Spleen (tissue), 7 donors: ENCODE data around the gene SUCLG1.

Source experiments
- POLR2A ChIP-seq, 3 donors: fragments of 450-650 bp; IDR thresholded peaks; one replicate each; pipeline ENCODE4 v1.5.1; 2017; ENCODE audit warnings: antibody characterized with exemption in 3 of 3, mild to moderate bottlenecking in 1 of 3
- TF ChIP-seq, protein P1 (sequence below), 11 experiments: fragments of 200-600 bp in 7 of 11; fragments of 450-650 bp in 4 of 11; sonication (generic) in 4 of 11; IDR thresholded peaks in 8 of 11; conservative IDR thresholded peaks in 3 of 11; 1 replicate in 7 of 11; 2 replicates in 4 of 11; pipeline versions ENCODE4 v1.4.0 to v1.8.0; 2016 to 2021; ENCODE audit warnings: antibody characterized with exemption in 11 of 11, inconsistent platforms in 4 of 11, mild to moderate bottlenecking in 1 of 11
- donor health status: DM: no; HTN: no; CAD: no; lungs with moderate emphysema.
- donor health status: DM: no; HTN: no; CAD: no.
- donor health status: DM: no; HTN: no; CAD: no.

DNA sequence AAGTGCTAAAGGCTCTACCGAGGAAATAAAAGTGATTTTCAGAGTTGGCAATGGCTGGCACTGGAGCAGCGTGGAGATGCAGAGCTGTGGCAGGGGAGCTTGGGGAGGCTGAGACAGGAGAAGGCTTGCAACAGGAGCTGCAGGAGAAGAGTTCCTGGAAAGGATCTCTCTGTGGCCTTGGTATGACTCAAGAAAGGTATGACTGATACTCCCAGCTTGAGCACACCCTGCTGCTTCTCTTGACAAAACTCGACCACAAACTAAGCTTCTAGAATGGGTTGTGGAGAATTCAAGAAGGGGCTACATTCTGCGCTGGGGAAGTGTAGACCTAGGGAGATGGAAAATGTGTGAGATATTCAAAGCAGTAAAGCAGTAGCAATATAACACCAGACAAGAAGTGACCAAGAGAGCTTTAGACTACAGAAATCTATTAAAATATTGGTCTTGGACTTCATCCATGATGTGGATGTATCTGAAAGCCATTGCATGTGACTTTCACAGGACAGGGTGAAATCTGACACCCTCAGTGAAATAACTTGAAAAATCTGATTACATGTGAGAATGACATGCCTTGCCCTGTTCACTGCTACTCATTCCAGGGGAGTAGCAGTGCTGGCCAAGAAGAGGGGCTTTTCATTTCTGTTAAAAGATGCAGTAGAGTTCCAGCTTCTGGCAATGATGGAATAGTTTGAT is 41.5 kb downstream of the SUCLG1 start:
- TF ChIP-seq, protein P1, sequence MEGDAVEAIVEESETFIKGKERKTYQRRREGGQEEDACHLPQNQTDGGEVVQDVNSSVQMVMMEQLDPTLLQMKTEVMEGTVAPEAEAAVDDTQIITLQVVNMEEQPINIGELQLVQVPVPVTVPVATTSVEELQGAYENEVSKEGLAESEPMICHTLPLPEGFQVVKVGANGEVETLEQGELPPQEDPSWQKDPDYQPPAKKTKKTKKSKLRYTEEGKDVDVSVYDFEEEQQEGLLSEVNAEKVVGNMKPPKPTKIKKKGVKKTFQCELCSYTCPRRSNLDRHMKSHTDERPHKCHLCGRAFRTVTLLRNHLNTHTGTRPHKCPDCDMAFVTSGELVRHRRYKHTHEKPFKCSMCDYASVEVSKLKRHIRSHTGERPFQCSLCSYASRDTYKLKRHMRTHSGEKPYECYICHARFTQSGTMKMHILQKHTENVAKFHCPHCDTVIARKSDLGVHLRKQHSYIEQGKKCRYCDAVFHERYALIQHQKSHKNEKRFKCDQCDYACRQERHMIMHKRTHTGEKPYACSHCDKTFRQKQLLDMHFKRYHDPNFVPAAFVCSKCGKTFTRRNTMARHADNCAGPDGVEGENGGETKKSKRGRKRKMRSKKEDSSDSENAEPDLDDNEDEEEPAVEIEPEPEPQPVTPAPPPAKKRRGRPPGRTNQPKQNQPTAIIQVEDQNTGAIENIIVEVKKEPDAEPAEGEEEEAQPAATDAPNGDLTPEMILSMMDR (IDR thresholded peaks at IDR 0.05 in 8 of 11, conservative IDR thresholded peaks at IDR 0.05 in 3 of 11): no peak
- TF ChIP-seq POLR2A (IDR thresholded peaks at IDR 0.05): no peak
